Activated CD8-positive, alpha-beta T cell treated with anti-CD3 and anti-CD28 coated beads, Interleukin-2, amount 10 ng/mL, durations not matched to agents 7 days and 5 days (primary cell): ENCODE measurements around the gene HMG20A. TPM values are rescaled to one million over a fixed set of nuclear protein-coding genes. Genes with fewer than 3 reads are reported as not detected.

Experiments
- ATAC-seq: fragments of 150-1000 bp; cut with Tn5 transposase; one replicate; pipeline ENCODE4 v1.10.0; 2021; ENCODE audit warnings: moderate library complexity
- CTCF ChIA-PET: fragments of 350-600 bp; sonication (Branson Sonifier 250); formaldehyde crosslinking; loops from one replicate; lab custom pipeline; 2021; ENCODE audit warnings: antibody characterized with exemption; lab: Charles Lee
- POLR2A ChIA-PET: fragments of 350-600 bp; sonication (Branson Sonifier 250); formaldehyde crosslinking; loops from one replicate; lab custom pipeline; 2021; ENCODE audit warnings: antibody characterized with exemption; lab: Charles Lee
- DNase-seq: peaks from one replicate; pipeline ENCODE4 v3.0.0-alpha.2; 2020
- H3K27ac Mint-ChIP-seq: one replicate; pipeline ENCODE4 v1.8.0; 2021; ENCODE audit warnings: mild to moderate bottlenecking, mixed read lengths
- H3K27me3 Mint-ChIP-seq: one replicate; pipeline ENCODE4 v1.8.0; 2021; ENCODE audit warnings: low read depth, mixed read lengths
- H3K36me3 Mint-ChIP-seq: one replicate; pipeline ENCODE4 v1.8.0; 2021; ENCODE audit warnings: low read depth, mixed read lengths
- H3K4me1 Mint-ChIP-seq: one replicate; pipeline ENCODE4 v1.8.0; 2021; ENCODE audit warnings: low read depth, mixed read lengths
- H3K4me3 Mint-ChIP-seq: one replicate; pipeline ENCODE4 v1.8.0; 2021; ENCODE audit warnings: mild to moderate bottlenecking, mixed read lengths
- H3K9me3 Mint-ChIP-seq: one replicate; pipeline ENCODE4 v1.8.0; 2022; ENCODE audit warnings: mixed read lengths; ENCODE audit not compliant: insufficient read depth
- total RNA-seq, 2 experiments: library from RNA; stranded (reverse); gene quantifications; one replicate each; pipeline ENCODE4 v1.2.3, GENCODE V29; 2021

Gene HMG20A
- total RNA-seq, 2 experiments from 2014 or later = 47.5 to 51.7 TPM

GRCh38 chr15:77464129-77464865, 43.6 kb downstream of the HMG20A start:
- H3K4me3 Mint-ChIP-seq = no peak overlapping the region
- ChIA-PET CTCF (no interaction called here), POLR2A (no interaction called here)
- DNase-seq (no peak), ATAC-seq (no peak)
- H3K4me1 Mint-ChIP-seq = no peaks in the 10 kb centered on the region
- H3K27ac Mint-ChIP-seq = no peak overlapping the region
- no peaks in the 10 kb centered on the region for H3K27me3 Mint-ChIP-seq
- peaks cover 27% of the 10 kb centered on the region for H3K36me3 Mint-ChIP-seq
- H3K9me3 Mint-ChIP-seq = no peaks in the 10 kb centered on the region

GRCh38 chr15:77466521-77466920, 45.8 kb downstream of the HMG20A start:
- no peak overlapping the region for H3K27ac Mint-ChIP-seq
- H3K27me3 Mint-ChIP-seq = no peaks in the 10 kb centered on the region
- ChIA-PET CTCF (no interaction called here), POLR2A (no interaction called here)
- peaks cover 24% of the 10 kb centered on the region for H3K36me3 Mint-ChIP-seq
- no peaks in the 10 kb centered on the region for H3K4me1 Mint-ChIP-seq
- no peaks in the 10 kb centered on the region for H3K9me3 Mint-ChIP-seq
- H3K4me3 Mint-ChIP-seq = no peak overlapping the region
- DNase-seq (no peak), ATAC-seq (no peak)

- H3K36me3 Mint-ChIP-seq = peaks cover 35% of the 10 kb centered on the region
- no peaks in the 10 kb centered on the region for H3K4me1 Mint-ChIP-seq
- H3K4me3 Mint-ChIP-seq = no peak overlapping the region
- no peak overlapping the region for H3K27ac Mint-ChIP-seq
- H3K9me3 Mint-ChIP-seq = no peaks in the 10 kb centered on the region
- ATAC-seq (no peak), DNase-seq (no peak)
- CTCF ChIA-PET = no interaction called here
- no peaks in the 10 kb centered on the region for H3K27me3 Mint-ChIP-seq
- POLR2A ChIA-PET = no interaction called here
Measured at GRCh38 chr15:77468896-77469295, 48.2 kb downstream of the HMG20A start.

GRCh38 chr15:77470235-77470634, 49.5 kb downstream of the HMG20A start:
- ATAC-seq (no peak), DNase-seq (no peak)
- Mint-ChIP-seq H3K4me1 (no peaks in the 10 kb centered on the region), H3K27ac (no peak overlapping the region), H3K4me3 (no peak overlapping the region), H3K27me3 (no peaks in the 10 kb centered on the region), H3K36me3 (peaks cover 38% of the 10 kb centered on the region), H3K9me3 (no peaks in the 10 kb centered on the region)
- ChIA-PET POLR2A (no interaction called here), CTCF (no interaction called here)

GRCh38 chr15:77473328-77473727, 52.6 kb downstream of the HMG20A start:
- ATAC-seq (no peak), DNase-seq (no peak)
- POLR2A ChIA-PET = no interaction called here
- CTCF ChIA-PET = no interaction called here
- Mint-ChIP-seq H3K4me1 (no peaks in the 10 kb centered on the region), H3K36me3 (peaks cover 45% of the 10 kb centered on the region), H3K27me3 (no peaks in the 10 kb centered on the region), H3K27ac (no peak overlapping the region), H3K9me3 (no peaks in the 10 kb centered on the region), H3K4me3 (no peak overlapping the region)

- Mint-ChIP-seq H3K27ac (no peak overlapping the region), H3K4me3 (no peak overlapping the region), H3K4me1 (peaks cover 7% of the 10 kb centered on the region), H3K27me3 (no peaks in the 10 kb centered on the region), H3K9me3 (no peaks in the 10 kb centered on the region), H3K36me3 (peaks cover 43% of the 10 kb centered on the region)
- CTCF ChIA-PET = no interaction called here
- no peak for DNase-seq
- ATAC-seq = no peak
- POLR2A ChIA-PET = no interaction called here
Measured at GRCh38 chr15:77474310-77474988, 53.8 kb downstream of the HMG20A start.

GRCh38 chr15:77475001-77475400, 54.3 kb downstream of the HMG20A start:
- ChIA-PET POLR2A (no interaction called here), CTCF (interaction anchor here (1.2 to 1.5 kb wide), 2 partner anchors 22 to 68 kb away, joined by 4 to 5 read pairs; no protein-coding TSS in a partner anchor)
- H3K4me1 Mint-ChIP-seq = peaks cover 7% of the 10 kb centered on the region
- H3K36me3 Mint-ChIP-seq = peaks cover 46% of the 10 kb centered on the region
- DNase-seq (no peak), ATAC-seq (no peak)
- no peak overlapping the region for H3K27ac Mint-ChIP-seq
- H3K27me3 Mint-ChIP-seq = no peaks in the 10 kb centered on the region
- no peak overlapping the region for H3K4me3 Mint-ChIP-seq
- no peaks in the 10 kb centered on the region for H3K9me3 Mint-ChIP-seq

- CTCF ChIA-PET = interaction anchor here (1.2 to 1.5 kb wide), 2 partner anchors 21 to 67 kb away, joined by 4 to 5 read pairs; no protein-coding TSS in a partner anchor
- POLR2A ChIA-PET = no interaction called here
Measured at GRCh38 chr15:77475898-77476297, 55.2 kb downstream of the HMG20A start.

GRCh38 chr15:77476995-77477394, 56.3 kb downstream of the HMG20A start:
- POLR2A ChIA-PET = interaction anchor here (0.6 kb wide), 1 partner anchor 657 kb away, joined by 3 read pairs; no protein-coding TSS in a partner anchor
- Mint-ChIP-seq H3K36me3 (peaks cover 49% of the 10 kb centered on the region), H3K27ac (no peak overlapping the region), H3K4me1 (peaks cover 7% of the 10 kb centered on the region), H3K4me3 (no peak overlapping the region), H3K27me3 (no peaks in the 10 kb centered on the region), H3K9me3 (no peaks in the 10 kb centered on the region)
- CTCF ChIA-PET = interaction anchor here (3.3 kb wide), 1 partner anchor 66 kb away, joined by 13 read pairs; no protein-coding TSS in a partner anchor
- ATAC-seq = no peak
- no peak for DNase-seq

More at GRCh38 chr15:77475898-77476297, 55.2 kb downstream of the HMG20A start:
- Mint-ChIP-seq H3K9me3 (no peaks in the 10 kb centered on the region), H3K4me1 (peaks cover 7% of the 10 kb centered on the region), H3K27me3 (no peaks in the 10 kb centered on the region), H3K4me3 (no peak overlapping the region), H3K27ac (no peak overlapping the region), H3K36me3 (peaks cover 49% of the 10 kb centered on the region)
- ATAC-seq (no peak), DNase-seq (no peak)

- Mint-ChIP-seq H3K36me3 (peaks cover 49% of the 10 kb centered on the region), H3K27ac (no peak overlapping the region), H3K9me3 (no peaks in the 10 kb centered on the region), H3K4me1 (peaks cover 7% of the 10 kb centered on the region), H3K4me3 (no peak overlapping the region), H3K27me3 (no peaks in the 10 kb centered on the region)
- ATAC-seq (no peak), DNase-seq (no peak)
- CTCF ChIA-PET = interaction anchor here (1.3 to 3.3 kb wide), 2 partner anchors 65 to 359 kb away, joined by 5 to 13 read pairs; no protein-coding TSS in a partner anchor
- POLR2A ChIA-PET = no interaction called here
Measured at GRCh38 chr15:77478051-77478450, 57.4 kb downstream of the HMG20A start.

- Mint-ChIP-seq H3K27ac (no peak overlapping the region), H3K4me3 (no peak overlapping the region), H3K36me3 (peaks cover 47% of the 10 kb centered on the region), H3K9me3 (no peaks in the 10 kb centered on the region), H3K4me1 (peaks cover 7% of the 10 kb centered on the region), H3K27me3 (no peaks in the 10 kb centered on the region)
- ChIA-PET CTCF (interaction anchor here (0.8 to 3.3 kb wide), 4 partner anchors 14 to 64 kb away, joined by 3 to 13 read pairs (median 4); no protein-coding TSS in a partner anchor), POLR2A (no interaction called here)
- DNase-seq (no peak), ATAC-seq (no peak)
Measured at GRCh38 chr15:77479015-77479414, 58.3 kb downstream of the HMG20A start.
